T-cell (primary cell): ENCODE measurements around the gene AXIN1. TPM values are rescaled to one million over a fixed set of nuclear protein-coding genes. Genes with fewer than 3 reads are reported as not detected.

Source experiments
- ATAC-seq, 4 experiments: fragments of 200-7000 bp in 3 of 4; fragments of 150-1000 bp in 1 of 4; cut with Tn5 transposase; replicated peaks in 1 of 4; 1 replicate in 3 of 4; 2 replicates in 1 of 4; pipeline ENCODE4 v1.10.0; 2021; ENCODE audit warnings: moderate library complexity in 3 of 4, mild to moderate bottlenecking in 2 of 4, moderate number of reproducible peaks in 1 of 4
- CTCF ChIA-PET, 2 donors: fragments of 300-600 bp; sonication (Branson Sonifier 250); formaldehyde crosslinking; loops; one replicate each; lab custom pipeline; 2022; ENCODE audit warnings: antibody characterized with exemption in 2 of 2; lab: Charles Lee
- POLR2A ChIA-PET, 2 donors: fragments of 300-600 bp; sonication (Branson Sonifier 250); formaldehyde crosslinking; loops; one replicate each; lab custom pipeline; 2022; ENCODE audit warnings: antibody characterized with exemption in 2 of 2; lab: Charles Lee
- DNase-seq, 35 experiments: peaks; one replicate each; pipeline versions ENCODE4 v3.0.0 to v3.0.0-alpha.2; 2013 to 2023
- H3K27ac ChIP-seq: one replicate; pipeline ENCODE4 v1.5.1; 2013; ENCODE audit warnings: low read length
- H3K27me3 ChIP-seq, 2 experiments: replicated peaks in 1 of 2; 1 replicate in 1 of 2; 2 replicates in 1 of 2; pipeline versions ENCODE4 v1.6.1 to v1.7.0; 2013; ENCODE audit warnings: low read length in 1 of 2, mixed read lengths in 1 of 2; ENCODE audit not compliant: control insufficient read depth in 2 of 2, insufficient read depth in 2 of 2; ENCODE audit errors: extremely low read depth in 1 of 2
- H3K36me3 ChIP-seq, 2 donors: 1 replicate in 1 of 2; 2 replicates in 1 of 2; pipeline versions ENCODE4 v1.6.1 to v1.7.0; 2013; ENCODE audit warnings: low read length in 1 of 2; ENCODE audit not compliant: control insufficient read depth in 2 of 2, insufficient read depth in 1 of 2; ENCODE audit errors: extremely low read depth in 1 of 2
- H3K4me1 ChIP-seq, 2 experiments: 1 replicate in 1 of 2; 2 replicates in 1 of 2; pipeline versions ENCODE4 v1.6.1 to v1.7.0; 2013; ENCODE audit warnings: low read length in 2 of 2, mixed read lengths in 1 of 2; ENCODE audit not compliant: insufficient read depth in 2 of 2, control insufficient read depth in 1 of 2; ENCODE audit errors: extremely low read depth in 1 of 2
- H3K4me3 ChIP-seq, 2 donors: 1 replicate in 1 of 2; 2 replicates in 1 of 2; pipeline versions ENCODE4 v1.5.1 to v1.7.0; 2013; ENCODE audit warnings: mild to moderate bottlenecking in 2 of 2, low read length in 1 of 2, moderate library complexity in 1 of 2; ENCODE audit not compliant: control insufficient read depth in 1 of 2; ENCODE audit errors: extremely low read depth in 1 of 2
- H3K9me3 ChIP-seq: 2 replicates; pipeline ENCODE4 v1.7.0; 2013
- H3K27ac Mint-ChIP-seq, 2 donors: one replicate each; pipeline ENCODE4 v1.8.0; 2020 to 2021; ENCODE audit warnings: mild to moderate bottlenecking in 2 of 2, mixed read lengths in 2 of 2
- H3K27me3 Mint-ChIP-seq, 2 donors: one replicate each; pipeline ENCODE4 v1.8.0; 2021 to 2022; ENCODE audit warnings: mixed read lengths in 2 of 2
- H3K36me3 Mint-ChIP-seq: one replicate; pipeline ENCODE4 v1.8.0; 2021; ENCODE audit warnings: mixed read lengths
- H3K4me1 Mint-ChIP-seq, 3 donors: one replicate each; pipeline ENCODE4 v1.8.0; 2020 to 2022; ENCODE audit warnings: mixed read lengths in 3 of 3, mild to moderate bottlenecking in 1 of 3
- H3K4me3 Mint-ChIP-seq, 3 donors: one replicate each; pipeline ENCODE4 v1.8.0; 2020 to 2022; ENCODE audit warnings: mild to moderate bottlenecking in 3 of 3, mixed read lengths in 3 of 3, moderate library complexity in 3 of 3
- H3K9me3 Mint-ChIP-seq, 3 donors: one replicate each; pipeline ENCODE4 v1.8.0; 2020 to 2022; ENCODE audit warnings: mixed read lengths in 3 of 3
- WGBS: methylation state at CpG from one replicate; pipeline ENCODE4 v1.1.5; 2013; ENCODE audit warnings: missing lambda C conversion rate; ENCODE audit not compliant: insufficient coverage; 5-methylcytosine and 5-hydroxymethylcytosine counted together
- total RNA-seq, 35 experiments: library from RNA in 6 of 35; stranded (reverse) in 6 of 35; fragments of 120-200 nt in 1 of 35; gene quantifications; one replicate each; pipeline versions ENCODE4 v1.2.1 to v1.2.4 and lab custom pipeline; 2013 to 2026

AXIN1 gene
- total RNA-seq, 5 donors from 2014 or later (not counting 1 experiment from before 2014, with no cell fraction given) = 38.5 to 58.9 (median 50.4) TPM

GRCh38 chr16:361872-362701 is 9.6 kb upstream of the AXIN1 start:
- H3K27me3 ChIP-seq = peaks cover 0 to 19% of the 10 kb centered on the region in 2 experiments
- H3K27ac ChIP-seq = no peak overlapping the region
- ChIA-PET POLR2A (no interaction called here), CTCF (interaction anchor here (0.6 to 1.4 kb wide), 14 partner anchors 9 to 287 kb away, joined by 3 to 8 read pairs (median 3); partner anchors contain the start of genes AXIN1 (in 1 of the 2) and LUC7L (in 1 of the 2))
- DNase-seq = peak; percentile 42 to 86 (median 66)
- H3K27me3 Mint-ChIP-seq = peaks cover 0 to 4% of the 10 kb centered on the region in 2 donors
- peak; percentile 89 to 94 (median 90) for ATAC-seq
- peaks cover 2% of the 10 kb centered on the region for H3K36me3 Mint-ChIP-seq
- H3K36me3 ChIP-seq = peaks cover 0 to 2% of the 10 kb centered on the region in 2 donors
- H3K9me3 Mint-ChIP-seq = no peaks in the 10 kb centered on the region
- no peaks in the 10 kb centered on the region for H3K9me3 ChIP-seq
- H3K4me3 Mint-ChIP-seq = peak overlapping the region; percentile 21 to 45 (median 28)
- H3K4me1 Mint-ChIP-seq = peaks cover 5 to 7% (median 5%) of the 10 kb centered on the region in 3 donors
- no peak overlapping the region for H3K27ac Mint-ChIP-seq
- no peak overlapping the region for H3K4me3 ChIP-seq
- WGBS = 29% methylated on average over 28 of the region's 30 CpGs
- peaks cover 0 to 12% of the 10 kb centered on the region in 2 experiments for H3K4me1 ChIP-seq

GRCh38 chr16:361341-361871 is 8.9 kb upstream of the AXIN1 start:
- POLR2A ChIA-PET = no interaction called here
- no peaks in the 10 kb centered on the region for H3K36me3 Mint-ChIP-seq
- H3K36me3 ChIP-seq = peaks cover 0 to under 1% of the 10 kb centered on the region in 2 donors
- H3K27me3 Mint-ChIP-seq = peaks cover 0 to 4% of the 10 kb centered on the region in 2 donors
- H3K9me3 ChIP-seq = no peaks in the 10 kb centered on the region
- H3K9me3 Mint-ChIP-seq = no peaks in the 10 kb centered on the region
- no peak overlapping the region for H3K27ac ChIP-seq
- peaks cover 5 to 7% (median 7%) of the 10 kb centered on the region in 3 donors for H3K4me1 Mint-ChIP-seq
- H3K4me1 ChIP-seq = peaks cover 0 to 19% of the 10 kb centered on the region in 2 experiments
- WGBS = 92% methylated on average over 30 of the region's 30 CpGs
- no peak for DNase-seq
- peak overlapping the region in 1 of 3 donors; percentile 28 for H3K4me3 Mint-ChIP-seq
- H3K4me3 ChIP-seq = no peak overlapping the region
- CTCF ChIA-PET = interaction anchor here (0.6 to 1.4 kb wide), 8 partner anchors 126 to 254 kb away, joined by 3 to 6 read pairs (median 3); no protein-coding TSS in a partner anchor
- ATAC-seq = no peak
- no peak overlapping the region for H3K27ac Mint-ChIP-seq
- peaks cover 0 to 19% of the 10 kb centered on the region in 2 experiments for H3K27me3 ChIP-seq

GRCh38 chr16:360698-361336 is 8.3 kb upstream of the AXIN1 start:
- WGBS = 95% methylated on average over 32 of the region's 47 CpGs
- H3K4me3 Mint-ChIP-seq = no peak overlapping the region
- ATAC-seq = no peak
- no peaks in the 10 kb centered on the region for H3K36me3 ChIP-seq
- CTCF ChIA-PET = interaction anchor here in 1 of 2 donors (1.0 to 1.1 kb wide), 2 partner anchors 172 to 254 kb away, joined by 3 to 4 read pairs; no protein-coding TSS in a partner anchor
- peaks cover 0 to 19% of the 10 kb centered on the region in 2 experiments for H3K27me3 ChIP-seq
- no peaks in the 10 kb centered on the region for H3K9me3 Mint-ChIP-seq
- peaks cover 3 to 25% of the 10 kb centered on the region in 2 experiments for H3K4me1 ChIP-seq
- no peak overlapping the region for H3K4me3 ChIP-seq
- no peak overlapping the region for H3K27ac Mint-ChIP-seq
- H3K4me1 Mint-ChIP-seq = peaks cover 5 to 10% (median 7%) of the 10 kb centered on the region in 3 donors
- no peak overlapping the region for H3K27ac ChIP-seq
- H3K27me3 Mint-ChIP-seq = peaks cover 0 to 4% of the 10 kb centered on the region in 2 donors
- DNase-seq = no peak
- H3K9me3 ChIP-seq = no peaks in the 10 kb centered on the region
- POLR2A ChIA-PET = no interaction called here
- no peaks in the 10 kb centered on the region for H3K36me3 Mint-ChIP-seq

GRCh38 chr16:359871-360697 is 7.6 kb upstream of the AXIN1 start:
- H3K9me3 ChIP-seq = no peaks in the 10 kb centered on the region
- H3K36me3 Mint-ChIP-seq = no peaks in the 10 kb centered on the region
- H3K27ac ChIP-seq = no peak overlapping the region
- ATAC-seq (no peak), DNase-seq (no peak)
- ChIA-PET POLR2A (interaction anchor here in 1 of 2 donors (0.6 kb wide), 1 partner anchor 129 kb away, joined by 3 read pairs; no protein-coding TSS in a partner anchor), CTCF (no interaction called here)
- no peak overlapping the region for H3K4me3 ChIP-seq
- no peak overlapping the region for H3K27ac Mint-ChIP-seq
- peaks cover 0 to 19% of the 10 kb centered on the region in 2 experiments for H3K27me3 ChIP-seq
- H3K36me3 ChIP-seq = no peaks in the 10 kb centered on the region
- H3K9me3 Mint-ChIP-seq = no peaks in the 10 kb centered on the region
- H3K27me3 Mint-ChIP-seq = peaks cover 0 to 4% of the 10 kb centered on the region in 2 donors
- H3K4me1 ChIP-seq = peaks cover 8 to 32% of the 10 kb centered on the region in 2 experiments
- H3K4me3 Mint-ChIP-seq = no peak overlapping the region
- 92% methylated on average over 36 of the region's 47 CpGs for WGBS
- H3K4me1 Mint-ChIP-seq = peaks cover 10 to 16% (median 13%) of the 10 kb centered on the region in 3 donors

GRCh38 chr16:359067-359763 is 6.7 kb upstream of the AXIN1 start:
- Histone ChIP-seq H3K4me1 (peaks cover 15 to 41% of the 10 kb centered on the region in 2 experiments), H3K36me3 (no peaks in the 10 kb centered on the region), H3K4me3 (no peak overlapping the region), H3K9me3 (no peaks in the 10 kb centered on the region), H3K27me3 (peaks cover 0 to 15% of the 10 kb centered on the region in 2 experiments), H3K27ac (no peak overlapping the region)
- POLR2A ChIA-PET = no interaction called here
- H3K27me3 Mint-ChIP-seq = peaks cover 0 to 4% of the 10 kb centered on the region in 2 donors
- H3K4me3 Mint-ChIP-seq = no peak overlapping the region
- no peak overlapping the region for H3K27ac Mint-ChIP-seq
- ATAC-seq (no peak), DNase-seq (no peak)
- WGBS = 89% methylated on average over 16 of the region's 19 CpGs
- CTCF ChIA-PET = no interaction called here
- peaks cover 19 to 24% (median 20%) of the 10 kb centered on the region in 3 donors for H3K4me1 Mint-ChIP-seq
- no peaks in the 10 kb centered on the region for H3K9me3 Mint-ChIP-seq
- H3K36me3 Mint-ChIP-seq = no peaks in the 10 kb centered on the region
